ENCODE results near the gene DTD2. TPM values are rescaled to one million over a fixed set of nuclear protein-coding genes. Genes with fewer than 3 reads are reported as not detected.
"Not testable (repeated sequence)": the region's sequence is repeated elsewhere in the genome, so short reads cannot be mapped to it uniquely, and the experiment has no call there.

The DTD2 gene
- total RNA-seq, 1 experiment from 2014 or later: 25.3 TPM

GRCh38 chr14:31466554-31466953, 9.2 kb upstream of the DTD2 start:
- CTCF ChIA-PET: no interaction called here
- no peak for TF ChIP-seq EZH2 (IDR thresholded peaks at IDR 0.05; ENCODE audit: borderline replicate concordance, low read depth, low read length, poor library complexity, severe bottlenecking)
- TF ChIP-seq, protein P1, sequence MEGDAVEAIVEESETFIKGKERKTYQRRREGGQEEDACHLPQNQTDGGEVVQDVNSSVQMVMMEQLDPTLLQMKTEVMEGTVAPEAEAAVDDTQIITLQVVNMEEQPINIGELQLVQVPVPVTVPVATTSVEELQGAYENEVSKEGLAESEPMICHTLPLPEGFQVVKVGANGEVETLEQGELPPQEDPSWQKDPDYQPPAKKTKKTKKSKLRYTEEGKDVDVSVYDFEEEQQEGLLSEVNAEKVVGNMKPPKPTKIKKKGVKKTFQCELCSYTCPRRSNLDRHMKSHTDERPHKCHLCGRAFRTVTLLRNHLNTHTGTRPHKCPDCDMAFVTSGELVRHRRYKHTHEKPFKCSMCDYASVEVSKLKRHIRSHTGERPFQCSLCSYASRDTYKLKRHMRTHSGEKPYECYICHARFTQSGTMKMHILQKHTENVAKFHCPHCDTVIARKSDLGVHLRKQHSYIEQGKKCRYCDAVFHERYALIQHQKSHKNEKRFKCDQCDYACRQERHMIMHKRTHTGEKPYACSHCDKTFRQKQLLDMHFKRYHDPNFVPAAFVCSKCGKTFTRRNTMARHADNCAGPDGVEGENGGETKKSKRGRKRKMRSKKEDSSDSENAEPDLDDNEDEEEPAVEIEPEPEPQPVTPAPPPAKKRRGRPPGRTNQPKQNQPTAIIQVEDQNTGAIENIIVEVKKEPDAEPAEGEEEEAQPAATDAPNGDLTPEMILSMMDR (conservative IDR thresholded peaks at IDR 0.05; ENCODE audit: low read depth, low read length): no peak
- no TSS peak for BruUV-seq (replicated peaks)
- DNase-seq (ENCODE audit: low spot score): no peak
- POLR2A ChIA-PET (ENCODE audit: low non-redundant PET): no interaction called here
- intact Hi-C loops (cut with micrococcal nuclease; ENCODE audit: unreplicated experiment): no loop called here
- no peak overlapping the region for H3K27ac ChIP-seq (ENCODE audit: low read depth, low read length, poor library complexity, severe bottlenecking)
- H3K9me3 ChIP-seq (ENCODE audit: low read depth, low read length, poor library complexity, severe bottlenecking): no peaks in the 10 kb centered on the region
- H3K27me3 ChIP-seq (replicated peaks; ENCODE audit: insufficient read depth, low read depth, low read length, poor library complexity): no peaks in the 10 kb centered on the region
- no peak overlapping the region for H3K4me3 ChIP-seq (ENCODE audit: low read depth, low read length, poor library complexity, severe bottlenecking)
- H3K4me1 ChIP-seq (ENCODE audit: insufficient read depth, low read length, poor library complexity, severe bottlenecking): no peaks in the 10 kb centered on the region
- no peaks in the 10 kb centered on the region for H3K36me3 ChIP-seq (ENCODE audit: insufficient read depth, low read length, poor library complexity, severe bottlenecking)

DNA sequence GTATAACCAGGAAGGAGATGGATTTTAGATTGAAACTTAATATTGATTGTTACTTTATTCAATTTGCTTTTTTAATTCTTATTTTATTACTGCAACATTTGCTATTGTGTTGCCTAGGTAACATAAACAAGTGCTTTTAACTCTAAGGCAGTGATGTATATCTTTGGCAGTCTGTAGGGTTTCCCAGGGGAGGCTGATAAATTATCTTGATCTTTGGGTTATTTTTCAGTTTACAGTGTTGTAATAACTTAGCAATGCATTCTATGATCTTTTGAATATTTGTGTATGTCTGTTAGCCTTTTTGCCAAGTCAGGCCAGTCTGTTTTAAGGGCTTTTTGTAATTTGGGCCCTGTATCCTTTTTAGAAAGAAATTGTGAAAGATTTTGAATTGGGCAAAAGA, 7.8 kb upstream of the DTD2 start:
- intact Hi-C loops (cut with micrococcal nuclease; ENCODE audit: unreplicated experiment): no loop called here
- Histone ChIP-seq H3K4me3 (ENCODE audit: low read depth, low read length, poor library complexity, severe bottlenecking) (no peak overlapping the region), H3K4me1 (ENCODE audit: insufficient read depth, low read length, poor library complexity, severe bottlenecking) (no peaks in the 10 kb centered on the region), H3K27ac (ENCODE audit: low read depth, low read length, poor library complexity, severe bottlenecking) (no peak overlapping the region), H3K9me3 (ENCODE audit: low read depth, low read length, poor library complexity, severe bottlenecking) (no peaks in the 10 kb centered on the region), H3K36me3 (ENCODE audit: insufficient read depth, low read length, poor library complexity, severe bottlenecking) (no peaks in the 10 kb centered on the region), H3K27me3 (replicated peaks; ENCODE audit: insufficient read depth, low read depth, low read length, poor library complexity) (no peaks in the 10 kb centered on the region)
- DNase-seq (ENCODE audit: low spot score): no peak
- ChIA-PET POLR2A (ENCODE audit: low non-redundant PET) (no interaction called here), CTCF (no interaction called here)
- no peak for TF ChIP-seq EZH2 (IDR thresholded peaks at IDR 0.05; ENCODE audit: borderline replicate concordance, low read depth, low read length, poor library complexity, severe bottlenecking)
- TF ChIP-seq, protein P1 (conservative IDR thresholded peaks at IDR 0.05; ENCODE audit: low read depth, low read length): no peak
- no TSS peak for BruUV-seq (replicated peaks)

DNA sequence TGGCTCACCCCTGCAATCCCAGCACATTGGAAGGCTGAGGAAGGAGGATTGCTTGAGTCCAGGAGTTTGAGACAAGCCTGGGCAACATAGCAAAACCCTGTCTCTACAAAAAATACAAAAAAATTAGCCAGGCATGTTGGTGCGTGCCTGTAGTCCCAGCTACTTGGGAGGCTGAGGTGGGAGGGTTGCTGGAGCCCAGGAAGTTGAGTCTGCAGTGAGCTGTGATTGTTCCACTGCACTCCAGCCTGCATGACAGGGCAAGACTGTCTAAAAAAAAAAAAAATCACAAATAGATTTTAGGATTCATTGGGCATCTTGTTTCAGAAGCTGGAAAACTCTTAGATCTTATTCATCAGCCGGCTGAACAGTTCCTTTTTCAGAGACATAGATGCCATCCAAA, 5.1 kb upstream of the DTD2 start:
- H3K36me3 ChIP-seq (ENCODE audit: insufficient read depth, low read length, poor library complexity, severe bottlenecking); CTCF ChIA-PET; POLR2A ChIA-PET (ENCODE audit: low non-redundant PET); H3K27me3 ChIP-seq (replicated peaks; ENCODE audit: insufficient read depth, low read depth, low read length, poor library complexity); H3K27ac ChIP-seq (ENCODE audit: low read depth, low read length, poor library complexity, severe bottlenecking); H3K4me1 ChIP-seq (ENCODE audit: insufficient read depth, low read length, poor library complexity, severe bottlenecking); DNase-seq (ENCODE audit: low spot score); H3K4me3 ChIP-seq (ENCODE audit: low read depth, low read length, poor library complexity, severe bottlenecking); intact Hi-C loops (cut with micrococcal nuclease; ENCODE audit: unreplicated experiment); H3K9me3 ChIP-seq (ENCODE audit: low read depth, low read length, poor library complexity, severe bottlenecking); BruUV-seq (replicated peaks): not testable (repeated sequence)

DNA sequence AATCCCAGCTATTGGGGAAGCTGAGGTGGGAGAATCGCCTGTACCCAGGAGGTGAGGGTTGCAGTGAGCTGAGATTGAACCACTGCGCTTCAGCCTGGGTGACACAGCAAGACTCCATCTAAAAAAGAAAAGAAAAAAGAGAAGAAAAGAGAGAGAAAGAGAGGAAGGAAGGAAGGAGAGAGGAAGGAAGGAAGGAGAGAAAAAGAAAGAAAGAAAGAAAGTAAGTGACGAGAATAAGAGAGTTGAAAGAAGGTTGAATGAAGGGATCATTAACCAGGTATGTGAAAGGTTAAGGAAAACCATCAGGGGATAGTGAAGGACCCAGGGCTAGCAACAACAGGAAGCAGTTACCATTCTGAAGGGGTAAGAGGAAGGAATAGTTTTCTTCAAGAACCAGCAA, 4.2 kb upstream of the DTD2 start:
- DNase-seq (ENCODE audit: low spot score): no peak
- no TSS peak for BruUV-seq (replicated peaks)
- H3K4me3 ChIP-seq (ENCODE audit: low read depth, low read length, poor library complexity, severe bottlenecking): no peak overlapping the region

More for the DNA sequence above, 4.2 kb upstream of the DTD2 start:
- CTCF ChIA-PET: no interaction called here
- POLR2A ChIA-PET (ENCODE audit: low non-redundant PET): no interaction called here
- no peaks in the 10 kb centered on the region for H3K27me3 ChIP-seq (replicated peaks; ENCODE audit: insufficient read depth, low read depth, low read length, poor library complexity)
- H3K36me3 ChIP-seq (ENCODE audit: insufficient read depth, low read length, poor library complexity, severe bottlenecking): no peaks in the 10 kb centered on the region
- no peaks in the 10 kb centered on the region for H3K9me3 ChIP-seq (ENCODE audit: low read depth, low read length, poor library complexity, severe bottlenecking)
- H3K27ac ChIP-seq (ENCODE audit: low read depth, low read length, poor library complexity, severe bottlenecking): no peak overlapping the region
- no peak for TF ChIP-seq EZH2 (IDR thresholded peaks at IDR 0.05; ENCODE audit: borderline replicate concordance, low read depth, low read length, poor library complexity, severe bottlenecking)
- TF ChIP-seq, protein P1 (conservative IDR thresholded peaks at IDR 0.05; ENCODE audit: low read depth, low read length): no peak
- peaks cover 6% of the 10 kb centered on the region for H3K4me1 ChIP-seq (ENCODE audit: insufficient read depth, low read length, poor library complexity, severe bottlenecking)
- intact Hi-C loops (cut with micrococcal nuclease; ENCODE audit: unreplicated experiment): no loop called here

All from A673 (cell line).